K562 (cell line): ENCODE results near the gene HSD11B2. TPM values are rescaled to one million over a fixed set of nuclear protein-coding genes. Genes with fewer than 3 reads are reported as not detected.

Source experiments
- ATAC-seq: fragments of 200-7000 bp; cut with Tn5 transposase; 3 replicates; pipeline ENCODE4 v1.9.1; 2020; ENCODE audit warnings: moderate library complexity
- BruUV-seq: library from RNA; stranded (reverse); fragments of 400-500 nt; replicated peaks from 2 replicates; lab custom pipeline; 2021; lab: Mats Ljungman, UMichigan
- CTCF ChIA-PET: fragments of 300-600 bp; formaldehyde crosslinking; extraction: SDS; loops from one replicate; lab custom pipeline; 2021; ENCODE audit warnings: low intra/inter-chr PET ratio; lab: Yijun Ruan, JAX
- POLR2A ChIA-PET: fragments of 300-600, 350-650 bp; sonication (Branson Sonifier 250); formaldehyde crosslinking; extraction: SDS; loops from one replicate; lab custom pipeline; 2021; ENCODE audit warnings: antibody characterized with exemption, inconsistent platforms; lab: Yijun Ruan, JAX
- DNase-seq, 4 experiments: peaks; one replicate each; pipeline versions ENCODE4 v3.0.0 to v3.0.0-alpha.2; 2011 to 2018; ENCODE audit warnings: low spot score in 3 of 4, mixed read lengths in 3 of 4; ENCODE audit errors: extremely low read depth in 1 of 4
- FAIRE-seq: peaks from 2 replicates; lab custom pipeline; 2011; peaks lifted over from hg19 to GRCh38; lab: Jason Lieb, UNC
- H2AFZ ChIP-seq: 2 replicates; pipeline ENCODE4 v1.6.0; 2011; ENCODE audit warnings: low read depth, low read length, control low read depth, inconsistent platforms
- H3K27ac ChIP-seq: fragments of 200-600 bp; 3 replicates; pipeline ENCODE4 v1.8.0; 2011; ENCODE audit warnings: low read depth, mild to moderate bottlenecking, control low read depth, inconsistent platforms, low read length, moderate library complexity, mixed read lengths; ENCODE audit errors: extremely low read depth
- H3K27me3 ChIP-seq, 2 experiments: fragments of 300-600 bp in 1 of 2; 2 replicates in 1 of 2; 3 replicates in 1 of 2; pipeline versions ENCODE4 v1.6.0 to v1.8.0; 2011; ENCODE audit warnings: inconsistent platforms in 2 of 2, low read length in 2 of 2, mild to moderate bottlenecking in 1 of 2, mixed read lengths in 1 of 2, moderate library complexity in 1 of 2; ENCODE audit not compliant: control insufficient read depth in 2 of 2, insufficient read depth in 2 of 2
- H3K36me3 ChIP-seq: fragments of 300-600 bp; 3 replicates; pipeline ENCODE4 v1.8.0; 2011; ENCODE audit warnings: mild to moderate bottlenecking, low read length, inconsistent platforms; ENCODE audit not compliant: control insufficient read depth, insufficient read depth
- H3K4me1 ChIP-seq, 2 experiments: fragments of 200-600 bp in 1 of 2; replicated peaks in 1 of 2; 2 replicates in 1 of 2; 3 replicates in 1 of 2; pipeline versions ENCODE4 v1.5.1 to v1.8.0; 2011; ENCODE audit warnings: inconsistent platforms in 2 of 2, low read length in 2 of 2, mild to moderate bottlenecking in 1 of 2, mixed read lengths in 1 of 2, moderate library complexity in 1 of 2; ENCODE audit not compliant: control insufficient read depth in 2 of 2, insufficient read depth in 2 of 2
- H3K4me2 ChIP-seq: 2 replicates; pipeline ENCODE4 v1.6.1; 2011; ENCODE audit warnings: low read length, control low read depth, inconsistent platforms, mixed read lengths; ENCODE audit not compliant: insufficient read depth
- H3K4me3 ChIP-seq: fragments of 200-600 bp; sonication (generic), shearing (Covaris generic); 2 replicates; pipeline ENCODE4 v1.5.1; 2016; ENCODE audit warnings: control low read depth, inconsistent platforms
- H3K79me2 ChIP-seq: fragments of 200-600 bp; 3 replicates; pipeline ENCODE4 v1.8.0; 2011; ENCODE audit warnings: low read length, inconsistent platforms; ENCODE audit not compliant: control insufficient read depth, insufficient read depth
- H3K9ac ChIP-seq, 2 experiments: 2 replicates each; pipeline versions ENCODE4 v1.6.0 to v1.6.1; 2011; ENCODE audit warnings: low read depth in 2 of 2, low read length in 2 of 2, control low read depth in 1 of 2, inconsistent platforms in 1 of 2, mild to moderate bottlenecking in 1 of 2, mixed read lengths in 1 of 2; ENCODE audit not compliant: insufficient read depth in 1 of 2
- H3K9me1 ChIP-seq: one replicate; pipeline ENCODE4 v1.6.0; 2011; ENCODE audit warnings: inconsistent platforms, mild to moderate bottlenecking, low read length, moderate library complexity; ENCODE audit not compliant: control insufficient read depth, insufficient read depth
- H3K9me3 ChIP-seq: replicated peaks from 2 replicates; pipeline ENCODE4 v1.5.1; 2011; ENCODE audit warnings: low read depth, low read length, inconsistent platforms; ENCODE audit not compliant: control insufficient read depth, insufficient read depth
- H4K20me1 ChIP-seq: replicated peaks from 2 replicates; pipeline ENCODE4 v1.6.1; 2011; ENCODE audit warnings: low read length, inconsistent platforms, mixed read lengths; ENCODE audit not compliant: control insufficient read depth, insufficient read depth
- HNRNPK ChIP-seq: fragments of 200-400 bp; formaldehyde crosslinking; IDR thresholded peaks from one replicate; pipeline ENCODE4 v1.6.1; 2018; ENCODE audit warnings: mild to moderate bottlenecking, low read depth, low read length; ENCODE audit not compliant: poor library complexity, severe bottlenecking
- KAT2B ChIP-seq: IDR thresholded peaks from one replicate; pipeline ENCODE4 v1.6.1; 2012; ENCODE audit warnings: low read depth, mild to moderate bottlenecking, control low read depth, inconsistent platforms, low read length, moderate library complexity
- SAFB ChIP-seq: fragments of 200-400 bp; formaldehyde crosslinking; IDR thresholded peaks from 2 replicates; pipeline ENCODE4 v1.6.1; 2017; ENCODE audit warnings: low read depth, low read length, borderline replicate concordance
- WGBS: fragments of 100-300 bp; shearing (Covaris generic); methylation state at CpG from one replicate; pipeline ENCODE4 v1.1.6; 2016; ENCODE audit warnings: low coverage, mixed read lengths; ENCODE audit not compliant: insufficient coverage; ENCODE audit errors: missing lambda C conversion rate; 5-methylcytosine and 5-hydroxymethylcytosine counted together
- in situ Hi-C: fragments of 300-500 bp; cut with MboI; formaldehyde crosslinking; loops from 4 replicates; pipeline ENCODE4 v1.15.0; 2018; ENCODE audit warnings: inconsistent platforms, mixed read lengths
- intact Hi-C: fragments of 100-400 bp; cut with micrococcal nuclease; formaldehyde crosslinking; loops from 2 replicates; pipeline ENCODE4 v1.14.2; 2022
- polyA plus RNA-seq, 8 experiments: library from polyadenylated mRNA; depleted of rRNA in 4 of 8; stranded (reverse) in 5 of 8; unstranded in 3 of 8; fragments of >200 nt; fragmentation: Nextera tagmentation in 2 of 8; fragmentation: Illumina TruSeq in 1 of 8; extraction: Ambion mirVana in 2 of 8; extraction: Trizol in 1 of 8; gene quantifications; 2 replicates each; pipeline versions ENCODE4 v1.2.1 to v1.2.3, GENCODE V29; 2011 to 2014; ENCODE audit warnings: inconsistent platforms in 1 of 8, missing spikeins in 1 of 8
- total RNA-seq, 7 experiments: library from RNA; depleted of rRNA in 6 of 7; stranded (reverse); fragments of >200 nt in 6 of 7; fragmentation: Illumina TruSeq in 2 of 7; extraction: Trizol in 2 of 7; gene quantifications; 2 replicates each; pipeline versions ENCODE4 v1.2.1 to v1.2.3, GENCODE V29; 2011 to 2021; ENCODE audit warnings: low replicate concordance in 1 of 7
- TF ChIP-seq, protein P1 (sequence below): fragments of 450-650 bp; IDR thresholded peaks from 2 replicates; pipeline ENCODE4 v1.6.1; 2016; ENCODE audit warnings: missing biosample characterization, missing genetic modification characterization
- TF ChIP-seq, protein P2 (sequence below): fragments of 450-650 bp; IDR thresholded peaks from 2 replicates; pipeline ENCODE4 v1.6.1; 2016; ENCODE audit warnings: antibody characterized with exemption
- TF ChIP-seq, protein P3 (sequence below): fragments of 450-650 bp; IDR thresholded peaks from 2 replicates; pipeline ENCODE4 v1.6.1; 2018; ENCODE audit warnings: mild to moderate bottlenecking, low read depth; ENCODE audit not compliant: partially characterized antibody
- TF ChIP-seq, protein P4 (sequence below), 2 experiments: fragments of 450-650 bp; IDR thresholded peaks; 2 replicates each; pipeline ENCODE4 v1.6.1; 2018; ENCODE audit warnings: mild to moderate bottlenecking in 2 of 2, low read depth in 1 of 2; ENCODE audit not compliant: partially characterized antibody in 2 of 2
- TF ChIP-seq, protein P5 (sequence below): sonication (generic); formaldehyde crosslinking; IDR thresholded peaks from 2 replicates; pipeline ENCODE4 v1.8.1; 2023; ENCODE audit warnings: mild to moderate bottlenecking, missing genetic modification reagents

The HSD11B2 gene
- total and polyA plus RNA-seq, 9 of the 15 experiments (the other 6 are each of a cell fraction or from before 2014, with no cell fraction given) = 0.08 to 2.0 (median 0.79) TPM

DNA sequence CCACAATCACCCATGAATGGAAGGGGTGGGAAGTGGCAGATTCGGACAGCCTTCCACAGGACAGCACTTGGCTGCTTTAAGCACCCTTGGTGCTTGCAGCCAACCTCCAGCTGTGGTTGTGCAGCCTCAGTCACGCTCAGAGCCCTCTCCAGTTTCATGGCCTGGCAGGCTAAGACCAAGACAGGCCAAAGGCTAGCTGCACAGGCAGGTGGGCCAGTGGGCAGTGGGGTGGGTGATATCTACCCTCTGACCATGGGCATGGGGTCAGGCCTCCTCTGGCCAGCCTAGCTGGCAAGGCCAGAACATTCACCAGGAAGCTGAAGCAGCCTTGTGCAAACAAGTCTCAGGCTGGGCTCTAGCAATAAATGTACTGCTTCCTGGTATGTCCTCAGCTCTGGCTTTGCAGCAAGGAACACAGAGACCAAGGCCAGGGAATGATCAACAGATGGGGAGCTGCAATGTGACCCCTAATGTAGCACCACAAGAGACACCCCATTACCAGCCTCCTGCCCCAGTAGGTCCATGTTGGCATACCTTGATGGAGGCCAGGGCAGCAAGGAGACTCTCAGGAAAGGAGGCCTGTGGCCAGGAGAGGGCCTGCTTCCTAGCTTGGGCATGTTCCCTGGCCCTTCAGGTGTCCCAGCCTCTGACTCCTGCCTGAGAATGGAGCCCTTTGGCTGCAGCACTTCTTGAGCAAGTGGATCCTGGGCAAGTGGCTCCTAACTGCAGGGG lies 20.9 kb downstream of the HSD11B2 start (continued):
- TF ChIP-seq, protein P1, sequence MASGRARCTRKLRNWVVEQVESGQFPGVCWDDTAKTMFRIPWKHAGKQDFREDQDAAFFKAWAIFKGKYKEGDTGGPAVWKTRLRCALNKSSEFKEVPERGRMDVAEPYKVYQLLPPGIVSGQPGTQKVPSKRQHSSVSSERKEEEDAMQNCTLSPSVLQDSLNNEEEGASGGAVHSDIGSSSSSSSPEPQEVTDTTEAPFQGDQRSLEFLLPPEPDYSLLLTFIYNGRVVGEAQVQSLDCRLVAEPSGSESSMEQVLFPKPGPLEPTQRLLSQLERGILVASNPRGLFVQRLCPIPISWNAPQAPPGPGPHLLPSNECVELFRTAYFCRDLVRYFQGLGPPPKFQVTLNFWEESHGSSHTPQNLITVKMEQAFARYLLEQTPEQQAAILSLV (tag) = no peak
- TF ChIP-seq HNRNPK = no peak
- TF ChIP-seq, protein P2, sequence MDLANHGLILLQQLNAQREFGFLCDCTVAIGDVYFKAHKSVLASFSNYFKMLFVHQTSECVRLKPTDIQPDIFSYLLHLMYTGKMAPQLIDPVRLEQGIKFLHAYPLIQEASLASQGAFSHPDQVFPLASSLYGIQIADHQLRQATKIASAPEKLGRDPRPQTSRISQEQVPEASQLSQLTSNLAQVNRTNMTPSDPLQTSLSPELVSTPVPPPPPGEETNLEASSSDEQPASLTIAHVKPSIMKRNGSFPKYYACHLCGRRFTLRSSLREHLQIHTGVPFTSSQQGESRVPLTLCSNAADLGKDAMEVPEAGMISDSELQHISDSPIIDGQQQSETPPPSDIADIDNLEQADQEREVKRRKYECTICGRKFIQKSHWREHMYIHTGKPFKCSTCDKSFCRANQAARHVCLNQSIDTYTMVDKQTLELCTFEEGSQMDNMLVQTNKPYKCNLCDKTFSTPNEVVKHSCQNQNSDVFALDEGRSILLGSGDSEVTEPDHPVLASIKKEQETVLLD = no peak

DNA sequence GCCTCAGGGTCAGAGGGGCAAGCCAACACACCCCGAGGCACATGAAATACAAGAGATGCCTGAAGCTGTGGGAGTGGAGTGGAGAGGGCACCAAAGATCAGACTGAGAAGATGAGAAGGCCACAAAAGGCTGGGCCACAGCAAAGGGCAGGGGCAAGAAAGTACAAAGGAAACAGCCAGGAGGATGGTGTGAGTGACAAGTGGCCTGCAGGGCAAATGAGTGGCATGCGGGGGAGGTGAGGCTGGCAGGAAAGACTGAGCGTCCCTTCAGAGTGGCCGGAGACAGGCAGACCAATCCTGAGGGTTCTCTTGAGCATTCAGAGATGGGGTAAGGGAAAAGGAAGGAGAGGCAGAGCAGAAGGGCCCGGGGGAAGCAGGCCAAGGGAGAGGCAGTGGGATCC lies 23.2 kb downstream of the HSD11B2 start:
- peaks cover 16% of the 10 kb centered on the region for H4K20me1 ChIP-seq
- TF ChIP-seq, protein P3, sequence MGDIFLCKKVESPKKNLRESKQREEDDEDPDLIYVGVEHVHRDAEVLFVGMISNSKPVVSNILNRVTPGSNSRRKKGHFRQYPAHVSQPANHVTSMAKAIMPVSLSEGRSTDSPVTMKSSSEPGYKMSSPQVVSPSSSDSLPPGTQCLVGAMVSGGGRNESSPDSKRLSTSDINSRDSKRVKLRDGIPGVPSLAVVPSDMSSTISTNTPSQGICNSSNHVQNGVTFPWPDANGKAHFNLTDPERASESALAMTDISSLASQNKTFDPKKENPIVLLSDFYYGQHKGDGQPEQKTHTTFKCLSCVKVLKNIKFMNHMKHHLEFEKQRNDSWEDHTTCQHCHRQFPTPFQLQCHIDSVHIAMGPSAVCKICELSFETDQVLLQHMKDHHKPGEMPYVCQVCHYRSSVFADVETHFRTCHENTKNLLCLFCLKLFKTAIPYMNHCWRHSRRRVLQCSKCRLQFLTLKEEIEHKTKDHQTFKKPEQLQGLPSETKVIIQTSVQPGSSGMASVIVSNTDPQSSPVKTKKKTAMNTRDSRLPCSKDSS = no peak
- TF ChIP-seq, protein P4, sequence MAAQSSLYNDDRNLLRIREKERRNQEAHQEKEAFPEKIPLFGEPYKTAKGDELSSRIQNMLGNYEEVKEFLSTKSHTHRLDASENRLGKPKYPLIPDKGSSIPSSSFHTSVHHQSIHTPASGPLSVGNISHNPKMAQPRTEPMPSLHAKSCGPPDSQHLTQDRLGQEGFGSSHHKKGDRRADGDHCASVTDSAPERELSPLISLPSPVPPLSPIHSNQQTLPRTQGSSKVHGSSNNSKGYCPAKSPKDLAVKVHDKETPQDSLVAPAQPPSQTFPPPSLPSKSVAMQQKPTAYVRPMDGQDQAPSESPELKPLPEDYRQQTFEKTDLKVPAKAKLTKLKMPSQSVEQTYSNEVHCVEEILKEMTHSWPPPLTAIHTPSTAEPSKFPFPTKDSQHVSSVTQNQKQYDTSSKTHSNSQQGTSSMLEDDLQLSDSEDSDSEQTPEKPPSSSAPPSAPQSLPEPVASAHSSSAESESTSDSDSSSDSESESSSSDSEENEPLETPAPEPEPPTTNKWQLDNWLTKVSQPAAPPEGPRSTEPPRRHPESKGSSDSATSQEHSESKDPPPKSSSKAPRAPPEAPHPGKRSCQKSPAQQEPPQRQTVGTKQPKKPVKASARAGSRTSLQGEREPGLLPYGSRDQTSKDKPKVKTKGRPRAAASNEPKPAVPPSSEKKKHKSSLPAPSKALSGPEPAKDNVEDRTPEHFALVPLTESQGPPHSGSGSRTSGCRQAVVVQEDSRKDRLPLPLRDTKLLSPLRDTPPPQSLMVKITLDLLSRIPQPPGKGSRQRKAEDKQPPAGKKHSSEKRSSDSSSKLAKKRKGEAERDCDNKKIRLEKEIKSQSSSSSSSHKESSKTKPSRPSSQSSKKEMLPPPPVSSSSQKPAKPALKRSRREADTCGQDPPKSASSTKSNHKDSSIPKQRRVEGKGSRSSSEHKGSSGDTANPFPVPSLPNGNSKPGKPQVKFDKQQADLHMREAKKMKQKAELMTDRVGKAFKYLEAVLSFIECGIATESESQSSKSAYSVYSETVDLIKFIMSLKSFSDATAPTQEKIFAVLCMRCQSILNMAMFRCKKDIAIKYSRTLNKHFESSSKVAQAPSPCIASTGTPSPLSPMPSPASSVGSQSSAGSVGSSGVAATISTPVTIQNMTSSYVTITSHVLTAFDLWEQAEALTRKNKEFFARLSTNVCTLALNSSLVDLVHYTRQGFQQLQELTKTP (IDR thresholded peaks at IDR 0.05; ENCODE audit: low read depth in 1 of 2, partially characterized antibody in 2 of 2) = no peak
- TF ChIP-seq KAT2B = no peak
- TF ChIP-seq SAFB = no peak
- TF ChIP-seq, protein P5, sequence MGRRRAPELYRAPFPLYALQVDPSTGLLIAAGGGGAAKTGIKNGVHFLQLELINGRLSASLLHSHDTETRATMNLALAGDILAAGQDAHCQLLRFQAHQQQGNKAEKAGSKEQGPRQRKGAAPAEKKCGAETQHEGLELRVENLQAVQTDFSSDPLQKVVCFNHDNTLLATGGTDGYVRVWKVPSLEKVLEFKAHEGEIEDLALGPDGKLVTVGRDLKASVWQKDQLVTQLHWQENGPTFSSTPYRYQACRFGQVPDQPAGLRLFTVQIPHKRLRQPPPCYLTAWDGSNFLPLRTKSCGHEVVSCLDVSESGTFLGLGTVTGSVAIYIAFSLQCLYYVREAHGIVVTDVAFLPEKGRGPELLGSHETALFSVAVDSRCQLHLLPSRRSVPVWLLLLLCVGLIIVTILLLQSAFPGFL = no peak

More for the DNA sequence above, 23.2 kb downstream of the HSD11B2 start:
- Histone ChIP-seq H2AFZ (no peak overlapping the region), H3K79me2 (peaks cover 2% of the 10 kb centered on the region; the same call in 1 of the 3 replicates), H3K27me3 (no peaks in the 10 kb centered on the region), H3K9me3 (no peaks in the 10 kb centered on the region), H3K4me1 (peaks cover 0 to 18% of the 10 kb centered on the region in 2 experiments; a peak in 4 of 5 replicates), H3K9me1 (peaks cover 10% of the 10 kb centered on the region), H3K4me3 (no peak overlapping the region), H3K36me3 (peaks cover 45% of the 10 kb centered on the region; the same call in 1 of the 3 replicates), H3K9ac (peak overlapping the region in 1 of 2 experiments; percentile 68; a peak in 1 of 4 replicates), H3K4me2 (no peak overlapping the region), H3K27ac (no peak overlapping the region)
- 74% methylated on average over 5 of the region's 5 CpGs for WGBS
- no peak for FAIRE-seq
- CTCF ChIA-PET = no interaction called here
- in situ Hi-C loops = no loop called here
- BruUV-seq = no TSS peak
- DNase-seq = no peak
- ATAC-seq = no peak
- intact Hi-C loops = no loop called here
- POLR2A ChIA-PET = interaction anchor here (1.6 kb wide), 1 partner anchor 9 kb away, joined by 5 read pairs; no protein-coding TSS in a partner anchor
